PFSK-1 (cell line): ENCODE results near the gene SPACA4.

Source experiments
- POLR2AphosphoS5 ChIP-seq: IDR thresholded peaks from 2 replicates; pipeline ENCODE4 v1.6.1; 2012; ENCODE audit warnings: low read depth, mild to moderate bottlenecking, control low read depth, low read length, moderate library complexity
- TF ChIP-seq, protein P1 (sequence below), 2 experiments: IDR thresholded peaks; 2 replicates each; pipeline versions ENCODE4 v1.6.1 to v1.8.0; 2011 to 2012; ENCODE audit warnings: low read depth in 2 of 2, low read length in 2 of 2, control low read depth in 1 of 2, inconsistent platforms in 1 of 2, mild to moderate bottlenecking in 1 of 2, moderate library complexity in 1 of 2; ENCODE audit not compliant: insufficient read depth in 1 of 2

DNA sequence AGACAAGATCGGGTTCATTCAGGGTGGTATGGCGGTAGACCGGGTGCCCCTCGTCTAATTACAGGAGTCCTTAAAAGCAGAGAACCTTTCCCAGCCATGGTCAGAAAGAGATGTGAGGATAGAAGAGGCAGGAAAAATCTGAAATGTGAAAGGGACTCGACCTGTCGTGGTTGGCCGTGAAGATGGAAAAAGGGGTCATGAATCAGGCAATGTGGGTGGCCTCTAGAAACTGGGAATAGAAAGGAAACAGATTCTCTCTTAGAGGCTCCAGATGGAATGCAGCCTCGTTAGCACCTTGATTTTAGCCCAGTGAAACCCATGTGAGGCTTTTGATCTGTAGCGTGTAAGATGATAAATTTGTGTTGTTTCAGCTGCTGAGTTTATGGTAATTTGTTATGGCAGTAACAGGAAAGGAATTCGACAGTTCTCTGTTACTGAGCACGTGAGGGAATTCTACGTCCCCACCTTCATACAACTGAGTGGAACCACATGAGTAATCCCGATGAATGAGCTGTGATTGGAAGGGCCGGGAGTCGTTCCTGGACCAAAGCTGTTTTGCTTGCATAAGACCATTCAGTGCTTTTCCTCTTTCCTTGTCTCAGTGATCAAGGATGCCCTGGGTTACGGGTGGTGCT, 50.4 kb downstream of the SPACA4 start:
- TF ChIP-seq, protein P1, sequence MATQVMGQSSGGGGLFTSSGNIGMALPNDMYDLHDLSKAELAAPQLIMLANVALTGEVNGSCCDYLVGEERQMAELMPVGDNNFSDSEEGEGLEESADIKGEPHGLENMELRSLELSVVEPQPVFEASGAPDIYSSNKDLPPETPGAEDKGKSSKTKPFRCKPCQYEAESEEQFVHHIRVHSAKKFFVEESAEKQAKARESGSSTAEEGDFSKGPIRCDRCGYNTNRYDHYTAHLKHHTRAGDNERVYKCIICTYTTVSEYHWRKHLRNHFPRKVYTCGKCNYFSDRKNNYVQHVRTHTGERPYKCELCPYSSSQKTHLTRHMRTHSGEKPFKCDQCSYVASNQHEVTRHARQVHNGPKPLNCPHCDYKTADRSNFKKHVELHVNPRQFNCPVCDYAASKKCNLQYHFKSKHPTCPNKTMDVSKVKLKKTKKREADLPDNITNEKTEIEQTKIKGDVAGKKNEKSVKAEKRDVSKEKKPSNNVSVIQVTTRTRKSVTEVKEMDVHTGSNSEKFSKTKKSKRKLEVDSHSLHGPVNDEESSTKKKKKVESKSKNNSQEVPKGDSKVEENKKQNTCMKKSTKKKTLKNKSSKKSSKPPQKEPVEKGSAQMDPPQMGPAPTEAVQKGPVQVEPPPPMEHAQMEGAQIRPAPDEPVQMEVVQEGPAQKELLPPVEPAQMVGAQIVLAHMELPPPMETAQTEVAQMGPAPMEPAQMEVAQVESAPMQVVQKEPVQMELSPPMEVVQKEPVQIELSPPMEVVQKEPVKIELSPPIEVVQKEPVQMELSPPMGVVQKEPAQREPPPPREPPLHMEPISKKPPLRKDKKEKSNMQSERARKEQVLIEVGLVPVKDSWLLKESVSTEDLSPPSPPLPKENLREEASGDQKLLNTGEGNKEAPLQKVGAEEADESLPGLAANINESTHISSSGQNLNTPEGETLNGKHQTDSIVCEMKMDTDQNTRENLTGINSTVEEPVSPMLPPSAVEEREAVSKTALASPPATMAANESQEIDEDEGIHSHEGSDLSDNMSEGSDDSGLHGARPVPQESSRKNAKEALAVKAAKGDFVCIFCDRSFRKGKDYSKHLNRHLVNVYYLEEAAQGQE (IDR thresholded peaks at IDR 0.05; ENCODE audit: insufficient read depth in 1 of 2, low read depth in 2 of 2, low read length in 2 of 2), result no peak
- no peak for TF ChIP-seq POLR2AphosphoS5
